Common myeloid progenitor, CD34-positive (primary cell): ENCODE results near the gene MAP3K20.
A peak's percentile ranks its signal among the peaks of the same experiment; 100 is the strongest.
"Not testable (repeated sequence)": the region's sequence is repeated elsewhere in the genome, so short reads cannot be mapped to it uniquely, and the experiment has no call there.

Experiments
- CTCF ChIA-PET: fragments of 350-600 bp; sonication (Branson Sonifier 250); formaldehyde crosslinking; loops from one replicate; lab custom pipeline; 2021; ENCODE audit warnings: antibody characterized with exemption; lab: Charles Lee
- POLR2A ChIA-PET: fragments of 350-600 bp; sonication (Branson Sonifier 250); formaldehyde crosslinking; loops from one replicate; lab custom pipeline; 2021; ENCODE audit warnings: antibody characterized with exemption; lab: Charles Lee
- DNase-seq, 3 donors: peaks; one replicate each; pipeline versions ENCODE4 v3.0.0 to v3.0.0-alpha.2; 2013
- H3K27ac ChIP-seq, 2 experiments: 1 replicate in 1 of 2; 2 replicates in 1 of 2; pipeline ENCODE4 v1.7.0; 2013; ENCODE audit warnings: inconsistent platforms in 2 of 2, low read length in 2 of 2, mild to moderate bottlenecking in 2 of 2, low read depth in 1 of 2, moderate library complexity in 1 of 2; ENCODE audit not compliant: severe bottlenecking in 2 of 2, insufficient read depth in 1 of 2, poor library complexity in 1 of 2
- H3K27me3 ChIP-seq, 5 experiments: replicated peaks in 2 of 5; 1 replicate in 3 of 5; 2 replicates in 2 of 5; pipeline versions ENCODE4 v1.6.1 to v1.7.0; 2013; ENCODE audit warnings: low read length in 4 of 5, mild to moderate bottlenecking in 2 of 5, moderate library complexity in 2 of 5, inconsistent platforms in 1 of 5; ENCODE audit not compliant: insufficient read depth in 5 of 5, control insufficient read depth in 4 of 5
- H3K36me3 ChIP-seq, 4 experiments: 1 replicate in 2 of 4; 2 replicates in 2 of 4; pipeline versions ENCODE4 v1.6.1 to v1.7.0; 2013; ENCODE audit warnings: low read length in 3 of 4, control low read depth in 1 of 4, mild to moderate bottlenecking in 1 of 4; ENCODE audit not compliant: control insufficient read depth in 4 of 4, insufficient read depth in 4 of 4
- H3K4me1 ChIP-seq, 4 experiments: 1 replicate in 3 of 4; 2 replicates in 1 of 4; pipeline versions ENCODE4 v1.6.1 to v1.7.1; 2013; ENCODE audit warnings: low read length in 3 of 4, mild to moderate bottlenecking in 3 of 4, control low read depth in 1 of 4, inconsistent platforms in 1 of 4, moderate library complexity in 1 of 4; ENCODE audit not compliant: control insufficient read depth in 4 of 4, insufficient read depth in 4 of 4; ENCODE audit errors: control extremely low read depth in 1 of 4
- H3K4me3 ChIP-seq, 7 experiments: 1 replicate in 4 of 7; 2 replicates in 3 of 7; pipeline versions ENCODE4 v1.5.1 to v1.7.0; 2013; ENCODE audit warnings: mild to moderate bottlenecking in 7 of 7, low read length in 6 of 7, moderate library complexity in 6 of 7, inconsistent platforms in 2 of 7, low read depth in 2 of 7, control low read depth in 1 of 7; ENCODE audit not compliant: insufficient read depth in 4 of 7, control insufficient read depth in 1 of 7; ENCODE audit errors: extremely low read depth in 1 of 7
- H3K9me3 ChIP-seq, 5 experiments: 1 replicate in 4 of 5; 2 replicates in 1 of 5; pipeline versions ENCODE4 v1.6.1 to v1.7.1; 2013; ENCODE audit warnings: low read length in 4 of 5, mild to moderate bottlenecking in 2 of 5, inconsistent platforms in 1 of 5, low read depth in 1 of 5, moderate library complexity in 1 of 5; ENCODE audit not compliant: control insufficient read depth in 4 of 5, insufficient read depth in 2 of 5; ENCODE audit errors: control extremely low read depth in 1 of 5
- WGBS: methylation state at CpG from one replicate; pipeline ENCODE4 v1.1.5; 2013; ENCODE audit not compliant: insufficient coverage; 5-methylcytosine and 5-hydroxymethylcytosine counted together

The MAP3K20 gene

DNA sequence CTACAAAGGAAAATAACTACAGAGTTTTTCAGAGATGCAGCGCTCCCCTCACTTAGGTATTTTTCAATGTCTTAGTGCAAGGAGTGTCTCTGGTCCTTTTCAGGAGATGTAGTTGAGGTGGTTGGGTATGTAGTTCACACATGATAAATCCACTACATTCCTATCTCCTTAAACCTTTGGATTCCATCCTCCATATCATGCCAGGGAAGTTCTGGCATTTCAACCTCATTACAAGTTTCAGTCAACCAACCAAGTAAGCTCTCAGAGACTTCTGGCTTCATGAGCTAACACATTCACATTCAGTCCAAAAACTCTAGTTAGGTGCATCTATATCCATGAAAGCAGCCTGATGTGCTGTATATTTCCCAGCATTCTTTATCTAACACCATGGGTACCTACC, 47.3 kb downstream of the MAP3K20 start:
- no peak overlapping the region for H3K27ac ChIP-seq
- H3K27me3 ChIP-seq, result no peaks in the 10 kb centered on the region
- peaks cover 0 to 10% (median 7%) of the 10 kb centered on the region in 4 experiments for H3K36me3 ChIP-seq
- ChIA-PET CTCF (interaction anchor here (1.1 to 3.5 kb wide), 3 partner anchors 14 to 36 kb away, joined by 3 to 13 read pairs (median 4); no protein-coding TSS in a partner anchor), POLR2A (no interaction called here)
- no CpG with 5 or more reads among the region's 1 CpG for WGBS
- DNase-seq, result no peak
- H3K4me1 ChIP-seq, result peaks cover 0 to 16% (median 4%) of the 10 kb centered on the region in 4 experiments
- H3K9me3 ChIP-seq, result no peaks in the 10 kb centered on the region
- H3K4me3 ChIP-seq, result no peak overlapping the region

DNA sequence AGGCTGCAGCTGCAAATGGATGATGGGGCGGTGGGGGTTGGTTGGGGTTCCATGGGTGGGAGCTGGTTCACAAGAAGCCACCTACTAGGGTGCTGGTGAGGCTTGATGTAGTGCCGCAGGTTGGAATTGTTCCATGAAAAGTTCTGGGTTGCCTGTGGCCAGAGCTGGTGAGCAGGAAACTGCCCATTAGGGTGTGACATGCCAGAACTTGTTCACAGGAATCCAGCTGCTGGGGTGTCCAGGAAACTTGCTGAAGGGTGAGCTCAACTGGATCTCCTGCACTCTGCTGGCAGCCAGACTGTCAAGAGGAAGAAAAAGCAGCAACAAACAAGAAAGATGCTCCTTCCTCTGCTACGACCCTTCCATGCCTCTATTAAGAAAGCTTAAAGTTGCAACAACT, 48.8 kb downstream of the MAP3K20 start:
- no peak for DNase-seq

DNA sequence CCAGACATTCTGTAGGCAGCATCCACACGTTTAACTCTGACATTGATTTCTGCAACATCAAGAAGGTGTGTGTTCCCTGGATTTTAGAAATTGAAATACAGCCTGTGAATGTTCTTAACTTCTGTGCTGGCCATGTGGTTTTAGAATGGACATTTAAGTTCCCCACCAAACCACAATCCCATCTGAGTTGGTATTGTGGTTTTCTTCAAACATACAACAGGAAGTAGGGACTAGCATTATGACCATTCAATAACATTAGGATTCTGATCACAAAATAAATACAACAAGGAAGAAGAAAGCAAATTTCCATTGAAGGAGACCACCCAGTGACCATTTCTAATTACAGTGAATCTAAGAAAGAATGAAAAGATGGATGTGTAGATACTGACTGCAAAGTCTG, 51.2 kb downstream of the MAP3K20 start:
- POLR2A ChIA-PET, result no interaction called here
- Histone ChIP-seq H3K36me3 (peaks cover 0 to 9% (median 5%) of the 10 kb centered on the region in 4 experiments), H3K4me1 (peaks cover 0 to 16% (median 4%) of the 10 kb centered on the region in 4 experiments), H3K27ac (no peak overlapping the region), H3K9me3 (no peaks in the 10 kb centered on the region), H3K27me3 (no peaks in the 10 kb centered on the region), H3K4me3 (no peak overlapping the region)
- 25% methylated on average over 1 of the region's 1 CpG for WGBS
- CTCF ChIA-PET, result no interaction called here
- DNase-seq, result peak; percentile 8 to 64 (median 60)

More for the DNA sequence above, 48.8 kb downstream of the MAP3K20 start:
- Histone ChIP-seq H3K4me1 (peaks cover 0 to 16% (median 4%) of the 10 kb centered on the region in 4 experiments), H3K9me3 (no peaks in the 10 kb centered on the region), H3K27ac (no peak overlapping the region), H3K4me3 (no peak overlapping the region), H3K36me3 (peaks cover 0 to 9% (median 7%) of the 10 kb centered on the region in 4 experiments), H3K27me3 (no peaks in the 10 kb centered on the region)
- CTCF ChIA-PET, result interaction anchor here (0.8 to 3.5 kb wide), 4 partner anchors 9 to 97 kb away, joined by 3 to 13 read pairs (median 4); no protein-coding TSS in a partner anchor
- POLR2A ChIA-PET, result no interaction called here
- 83% methylated on average over 2 of the region's 3 CpGs for WGBS

DNA sequence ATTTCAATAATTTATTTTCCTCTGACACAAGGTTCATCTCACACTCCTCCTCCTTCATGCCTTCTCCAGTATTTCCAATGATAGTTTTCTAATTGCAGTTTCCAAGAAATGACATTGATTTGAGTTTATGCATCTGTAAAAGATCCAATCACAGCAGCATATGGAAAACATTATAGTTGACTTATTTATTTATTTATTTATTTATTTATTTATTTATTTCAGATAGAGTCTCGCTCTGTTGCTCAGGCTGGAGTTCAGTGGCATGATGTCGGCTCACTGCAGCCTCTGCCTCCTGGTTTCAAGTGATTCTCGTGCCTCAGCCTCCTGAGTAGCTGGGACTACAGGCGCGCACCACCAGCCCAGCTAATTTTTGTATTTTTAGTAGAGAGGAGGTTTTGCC, 52.5 kb downstream of the MAP3K20 start:
- DNase-seq, H3K27ac ChIP-seq, H3K36me3 ChIP-seq, H3K27me3 ChIP-seq, H3K4me3 ChIP-seq, CTCF ChIA-PET, POLR2A ChIA-PET, H3K9me3 ChIP-seq: not testable (repeated sequence)
- H3K4me1 ChIP-seq, result peaks cover 0 to 16% (median 4%) of the 10 kb centered on the region in 4 experiments
- 100% methylated on average over 1 of the region's 5 CpGs for WGBS

DNA sequence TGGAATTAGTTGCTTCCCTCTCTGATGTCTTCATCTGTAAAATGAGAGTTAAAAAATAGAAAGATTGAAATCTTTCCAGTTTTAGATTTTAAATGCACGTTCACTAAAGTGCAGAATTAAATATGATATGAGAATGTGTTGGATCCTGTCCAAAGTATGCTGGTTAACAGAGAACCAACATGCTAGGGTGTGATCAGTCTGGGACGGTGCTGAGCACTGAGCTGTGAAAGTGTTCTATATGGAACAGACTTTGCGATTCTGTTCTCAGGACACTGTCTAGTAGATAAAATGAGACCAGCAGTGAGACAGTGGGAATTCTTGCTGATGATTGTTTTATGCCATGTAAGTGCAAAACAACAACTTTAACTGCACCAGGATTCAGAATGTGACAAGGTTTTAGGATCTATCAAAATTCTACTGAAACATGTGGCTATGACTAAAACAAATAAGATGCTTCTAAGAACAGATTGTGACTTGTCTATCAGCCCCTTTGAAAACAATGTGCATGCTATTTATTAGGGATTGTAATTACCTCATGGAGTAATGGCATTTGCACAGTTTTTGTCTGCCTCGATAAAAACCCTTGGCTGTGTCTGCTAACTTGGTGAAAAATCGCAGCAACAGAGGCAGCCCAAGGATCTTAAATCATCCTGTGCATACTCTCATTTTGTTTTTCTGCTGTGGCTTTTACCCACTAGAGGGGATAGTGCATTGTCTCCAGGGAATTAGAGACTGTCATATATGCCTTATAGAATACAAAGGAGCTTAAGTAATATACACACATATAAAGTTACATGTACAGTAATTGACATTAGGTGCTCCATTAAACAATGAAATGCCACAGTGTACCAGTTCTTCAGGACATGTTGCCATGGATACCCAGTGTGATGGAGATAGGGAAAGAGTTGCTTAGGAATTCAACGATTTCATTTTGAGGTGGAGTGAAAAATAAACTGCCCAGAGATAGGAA, 55.1 kb downstream of the MAP3K20 start:
- Histone ChIP-seq H3K4me3 (no peak overlapping the region), H3K4me1 (peaks cover 0 to 17% (median 6%) of the 10 kb centered on the region in 4 experiments), H3K9me3 (no peaks in the 10 kb centered on the region), H3K27me3 (no peaks in the 10 kb centered on the region), H3K36me3 (no peaks in the 10 kb centered on the region), H3K27ac (no peak overlapping the region)
- DNase-seq, result no peak
- 89% methylated on average over 4 of the region's 6 CpGs for WGBS
- POLR2A ChIA-PET, result no interaction called here
- CTCF ChIA-PET, result no interaction called here

DNA sequence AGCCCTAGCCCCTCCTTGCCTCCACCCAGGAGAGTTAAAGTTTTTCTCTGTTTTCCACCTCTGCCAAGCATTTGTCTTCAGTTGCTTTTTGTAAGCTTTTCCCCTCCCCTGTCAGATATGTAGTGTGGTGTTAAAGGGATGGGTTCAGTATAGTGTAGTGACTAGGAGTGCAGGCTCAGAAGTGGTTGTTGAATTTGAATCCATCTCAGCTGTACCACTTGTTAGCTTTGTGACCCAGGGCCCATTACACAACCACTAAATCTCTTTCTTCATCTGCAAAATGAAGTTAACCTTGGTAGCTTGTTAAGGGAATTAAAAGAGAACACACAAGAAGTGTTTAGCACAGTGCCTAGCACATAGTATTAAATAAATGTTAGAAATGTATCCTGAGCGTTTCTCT, 56.9 kb downstream of the MAP3K20 start:
- POLR2A ChIA-PET, result no interaction called here
- H3K36me3 ChIP-seq, result no peaks in the 10 kb centered on the region
- H3K27me3 ChIP-seq, result no peaks in the 10 kb centered on the region
- no CpG with 5 or more reads among the region's 1 CpG for WGBS
- DNase-seq, result no peak
- CTCF ChIA-PET, result interaction anchor here (0.7 to 0.8 kb wide), 2 partner anchors 76 to 104 kb away, joined by 3 read pairs; no protein-coding TSS in a partner anchor
- no peaks in the 10 kb centered on the region for H3K9me3 ChIP-seq
- no peak overlapping the region for H3K27ac ChIP-seq
- no peak overlapping the region for H3K4me3 ChIP-seq
- peaks cover 0 to 21% (median 11%) of the 10 kb centered on the region in 4 experiments for H3K4me1 ChIP-seq

DNA sequence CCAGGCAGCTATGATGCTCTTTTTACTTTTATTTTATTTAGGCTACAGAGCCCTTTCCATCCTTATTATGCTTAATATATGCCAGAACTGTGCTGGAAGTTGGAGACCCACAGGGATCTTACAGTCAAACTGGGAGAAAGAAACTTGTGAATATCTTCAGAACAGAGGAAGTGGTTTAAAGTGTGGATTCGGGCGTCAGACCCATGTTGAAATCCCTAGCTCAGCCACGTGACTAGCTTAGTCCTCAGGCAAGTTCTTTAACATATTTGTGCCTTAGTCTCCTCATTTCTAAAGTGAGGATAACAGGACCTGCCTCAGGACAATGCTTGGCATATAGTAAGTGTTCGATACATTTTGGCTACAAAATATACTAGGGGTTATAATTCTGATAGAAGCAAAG, 59.1 kb downstream of the MAP3K20 start:
- H3K36me3 ChIP-seq, result no peaks in the 10 kb centered on the region
- CTCF ChIA-PET, result interaction anchor here (0.5 to 4.0 kb wide), 3 partner anchors 11 to 1321 kb away, joined by 3 to 13 read pairs (median 4); no protein-coding TSS in a partner anchor
- no peaks in the 10 kb centered on the region for H3K9me3 ChIP-seq
- H3K27ac ChIP-seq, result no peak overlapping the region
- no peak overlapping the region for H3K4me3 ChIP-seq
- WGBS, result 44% methylated on average over 4 of the region's 4 CpGs
- H3K4me1 ChIP-seq, result peaks cover 0 to 21% (median 11%) of the 10 kb centered on the region in 4 experiments
- POLR2A ChIA-PET, result no interaction called here
- H3K27me3 ChIP-seq, result no peaks in the 10 kb centered on the region
- DNase-seq, result peak in 2 of 3 donors; percentile 40 to 50
